ENCODE data around the gene RELA. TPM values are rescaled to one million over a fixed set of nuclear protein-coding genes. Genes with fewer than 3 reads are reported as not detected.

RELA gene
- total RNA-seq, 1 experiment from 2014 or later = 38.0 TPM

DNA sequence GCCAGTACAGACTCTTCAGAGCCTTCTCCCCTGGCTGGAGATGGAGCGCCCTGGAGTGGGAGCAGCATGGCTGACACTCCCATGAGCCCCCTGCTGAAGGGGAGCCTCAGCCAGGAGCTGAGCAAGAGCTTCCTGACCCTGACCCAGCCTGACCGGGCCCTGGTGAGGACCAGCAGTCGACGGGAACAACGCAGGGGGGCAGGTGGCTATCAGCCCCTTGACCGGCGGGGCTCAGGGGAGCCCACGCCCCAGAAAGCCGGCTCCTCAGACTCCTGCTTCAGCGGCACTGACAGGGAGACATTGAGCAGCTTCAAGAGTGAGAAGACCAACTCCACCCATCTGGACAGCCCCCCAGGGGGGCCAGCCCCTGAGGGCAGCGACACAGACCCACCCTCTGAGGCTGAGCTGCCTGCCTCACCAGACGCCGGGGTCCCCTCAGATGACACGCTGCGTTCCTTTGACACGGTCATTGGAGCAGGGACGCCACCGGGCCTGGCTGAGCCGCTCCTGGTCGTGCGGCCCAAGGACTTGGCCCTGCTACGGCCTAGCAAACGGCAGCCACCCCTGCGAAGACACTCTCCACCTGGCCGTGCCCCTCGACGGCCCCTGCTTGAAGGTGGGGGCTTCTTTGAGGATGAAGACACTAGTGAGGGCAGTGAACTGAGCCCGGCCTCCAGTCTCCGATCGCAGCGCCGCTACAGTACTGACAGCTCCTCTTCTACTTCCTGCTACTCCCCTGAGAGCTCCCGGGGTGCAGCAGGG, 44.5 kb downstream of the RELA start:
- in situ Hi-C loops (cut with HindIII; ENCODE audit: low sequenced_read_pairs) = no loop called here
- no peak for DNase-seq (ENCODE audit: low spot score)

DNA sequence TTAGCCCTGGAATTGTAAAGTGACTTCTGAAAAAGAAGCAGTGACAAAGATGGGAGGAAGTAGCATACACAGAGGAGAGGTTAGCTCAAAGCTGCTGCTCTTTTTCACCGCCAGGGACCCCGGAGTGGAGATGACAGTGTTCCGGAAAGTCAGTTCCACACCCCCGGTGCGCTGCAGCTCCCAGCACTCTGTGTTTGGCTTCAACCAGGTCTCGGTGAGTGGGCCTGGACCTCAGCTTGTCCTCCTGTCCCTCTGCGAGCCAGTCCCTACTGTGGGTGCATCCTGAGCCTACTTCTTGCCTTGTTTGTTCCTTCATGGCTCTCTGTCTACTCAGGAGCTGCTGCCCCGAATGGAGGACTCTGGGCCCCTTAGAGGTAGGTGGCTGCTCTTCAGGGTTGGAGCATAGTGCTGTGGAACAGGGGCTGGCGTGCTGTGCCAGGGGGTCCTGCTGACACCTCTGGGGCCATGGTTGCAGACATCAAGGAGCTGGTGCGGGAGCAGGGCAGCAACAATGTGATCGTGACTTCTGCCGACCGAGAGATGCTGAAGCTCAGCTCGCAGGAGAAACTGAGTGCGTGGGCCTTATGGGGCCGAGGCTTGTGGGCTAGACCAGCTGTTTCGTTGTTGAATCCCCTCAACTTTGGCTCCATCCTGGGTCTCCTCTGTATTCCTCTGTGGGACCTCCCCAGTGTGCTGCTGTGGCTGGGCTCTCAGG, 45.4 kb downstream of the RELA start:
- in situ Hi-C loops (cut with HindIII; ENCODE audit: low sequenced_read_pairs) = no loop called here
- no peak for DNase-seq (ENCODE audit: low spot score)

DNA sequence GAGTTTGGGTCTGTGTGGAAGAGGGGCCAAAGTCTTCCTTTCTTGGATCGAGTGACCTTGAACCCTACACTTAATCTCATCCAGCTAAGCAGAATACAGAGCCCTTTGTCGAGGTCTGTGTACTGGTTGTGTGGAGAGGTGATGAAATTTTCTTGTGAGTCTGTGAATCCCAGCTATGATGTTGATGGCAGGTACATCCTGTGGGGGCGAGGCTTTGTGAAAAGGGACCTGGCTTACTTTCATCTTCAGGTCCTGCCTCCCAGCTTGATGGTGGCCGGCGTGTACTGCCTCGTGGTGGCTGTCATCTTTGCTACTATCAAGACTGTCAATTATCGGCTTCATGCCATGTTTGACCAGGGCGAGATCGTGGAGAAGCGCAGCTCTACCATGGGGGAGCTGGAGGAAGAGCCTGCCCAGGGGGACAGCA, 46.1 kb downstream of the RELA start:
- DNase-seq (ENCODE audit: low spot score) = no peak
- in situ Hi-C loops (cut with HindIII; ENCODE audit: low sequenced_read_pairs) = no loop called here

DNA sequence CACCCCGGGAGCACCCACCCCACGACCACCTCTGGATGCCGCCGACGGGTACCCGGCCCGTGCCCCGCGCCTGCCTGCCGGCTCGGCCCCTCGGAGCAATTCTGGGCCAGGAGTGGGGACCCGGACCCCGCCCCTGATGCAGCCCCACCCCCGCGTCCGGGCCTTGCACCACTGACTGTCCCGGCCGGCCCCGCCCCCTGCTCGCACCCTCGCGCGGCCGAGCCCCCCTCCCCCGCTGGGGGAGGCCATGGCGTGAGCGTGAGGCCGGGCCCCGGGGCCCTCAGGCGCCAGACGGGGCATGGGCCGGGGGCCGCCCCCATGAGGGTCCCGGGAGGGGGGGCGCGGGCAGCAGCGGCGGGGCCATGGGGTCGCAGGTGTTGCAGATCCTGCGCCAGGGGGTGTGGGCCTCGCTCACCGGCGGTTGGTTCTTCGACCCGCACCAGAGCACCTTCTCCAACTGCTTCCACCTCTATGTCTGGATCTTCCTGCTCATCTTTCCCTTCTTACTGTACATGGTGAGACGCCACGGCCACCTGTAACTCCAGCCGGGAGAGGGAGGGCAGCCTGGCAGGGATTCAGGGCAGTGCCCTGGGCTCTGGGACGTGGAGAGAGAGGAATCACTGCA, 46.7 kb downstream of the RELA start:
- no peak for DNase-seq (ENCODE audit: low spot score)
- in situ Hi-C loops (cut with HindIII; ENCODE audit: low sequenced_read_pairs) = no loop called here

DNA sequence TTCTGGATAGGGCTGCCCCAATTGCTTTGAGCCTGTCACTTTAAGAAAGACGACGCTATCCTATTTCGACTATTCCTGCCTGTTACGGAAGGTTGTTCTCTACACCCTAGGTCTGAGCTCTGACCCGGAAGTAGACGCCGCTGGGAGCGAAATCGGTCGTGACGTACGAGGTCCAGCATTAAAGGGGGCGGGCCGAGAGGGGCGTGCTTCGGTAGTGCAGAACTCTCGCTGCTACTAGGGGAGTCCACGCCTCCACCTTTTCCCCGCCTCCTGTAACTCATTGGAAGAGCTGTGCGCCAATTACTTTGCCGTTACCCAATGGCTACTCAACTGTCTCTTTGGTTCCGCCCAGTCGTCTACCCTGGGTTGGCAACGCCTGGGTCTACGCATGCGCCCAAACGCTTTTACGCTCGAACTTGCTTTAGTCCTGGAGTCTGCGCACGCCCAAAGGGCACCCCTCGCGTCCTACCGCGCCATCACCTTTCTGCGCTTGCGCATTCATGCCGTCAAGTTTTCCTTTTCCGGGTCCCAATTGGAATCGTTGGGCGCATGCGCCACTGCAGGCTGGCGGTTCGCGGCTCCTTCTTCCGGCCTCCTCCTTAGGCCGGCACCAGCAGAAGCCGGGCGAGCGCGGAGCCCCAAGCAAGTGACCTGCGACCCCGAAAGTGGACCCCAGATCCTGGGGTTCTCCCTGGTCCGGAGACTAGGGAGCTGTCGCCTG, 47.3 kb downstream of the RELA start, which contains the start of gene PCNX3:
PCNX3 (plus strand) TSS at position 548 of the 721 bp plus-strand sequence. CDS start 536 bp downstream, outside the sequence.
- in situ Hi-C loops (cut with HindIII; ENCODE audit: low sequenced_read_pairs) = no loop called here

DNA sequence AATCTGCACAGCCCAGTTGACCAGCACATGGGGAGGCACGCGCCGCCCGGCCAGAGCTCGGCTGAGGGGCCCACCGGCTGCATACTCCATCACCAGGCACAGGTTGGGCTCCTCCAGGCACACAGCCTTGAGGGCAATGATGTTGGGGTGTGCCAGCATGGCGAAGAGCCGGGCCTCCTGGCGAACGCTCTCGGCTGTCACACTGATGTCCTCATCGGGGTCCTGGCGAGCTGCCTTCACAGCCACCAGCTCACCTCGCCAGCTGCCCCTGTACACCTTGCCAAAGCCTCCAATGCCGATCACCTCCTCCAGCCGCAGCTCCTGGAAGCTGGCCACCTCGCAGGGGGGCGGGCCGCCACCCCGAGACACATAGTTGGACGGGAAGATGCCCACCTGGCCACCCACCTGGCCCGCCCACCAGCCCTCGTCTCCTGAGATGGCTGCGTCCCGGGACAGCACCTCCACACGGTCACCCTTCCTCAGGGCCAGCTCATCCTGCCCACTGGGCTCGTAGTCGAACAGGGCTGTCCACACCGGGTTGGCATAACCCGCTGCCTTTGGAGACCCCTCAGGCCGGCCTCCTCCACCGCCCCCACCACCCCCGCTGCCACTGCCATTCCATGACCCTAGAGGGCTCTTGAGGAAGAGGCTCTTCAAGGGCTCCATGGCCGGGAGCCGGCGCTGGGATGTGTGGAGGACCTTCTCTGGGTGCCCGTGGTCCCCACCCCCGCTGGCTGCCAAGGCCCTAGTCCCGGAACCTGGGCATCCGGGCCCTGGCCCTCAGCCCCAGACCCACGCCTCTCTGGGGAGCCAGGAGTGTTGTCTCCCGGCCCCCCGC, 49.4 kb downstream of the RELA start:
- peak; percentile 71 for DNase-seq (ENCODE audit: low spot score)
- in situ Hi-C loops (cut with HindIII; ENCODE audit: low sequenced_read_pairs) = no loop called here

More for the DNA sequence above, 47.3 kb downstream of the RELA start, which contains the start of gene PCNX3:
- peak; percentile 100 for DNase-seq (ENCODE audit: low spot score)

DNA sequence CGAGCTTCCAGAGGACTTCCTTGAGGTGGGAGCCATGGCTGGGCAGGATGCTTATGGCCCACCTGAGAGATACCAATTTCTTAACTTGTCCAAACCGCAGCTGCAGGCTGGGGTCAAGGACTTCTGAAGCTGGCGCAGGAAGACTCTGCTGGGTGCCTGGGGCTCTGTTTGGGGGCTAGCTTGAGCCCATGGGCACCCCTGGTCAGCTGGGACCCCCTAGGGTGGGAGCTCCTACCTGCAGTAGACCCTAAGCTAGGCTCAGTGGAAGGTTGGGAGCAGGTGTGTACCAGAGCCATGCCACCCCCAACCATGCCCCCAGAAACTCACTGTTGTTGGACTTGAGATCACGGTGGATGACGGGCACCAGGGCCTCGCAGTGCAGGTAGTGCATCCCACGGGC, 50.0 kb downstream of the RELA start:
- no peak for DNase-seq (ENCODE audit: low spot score)
- in situ Hi-C loops (cut with HindIII; ENCODE audit: low sequenced_read_pairs) = no loop called here

DNA sequence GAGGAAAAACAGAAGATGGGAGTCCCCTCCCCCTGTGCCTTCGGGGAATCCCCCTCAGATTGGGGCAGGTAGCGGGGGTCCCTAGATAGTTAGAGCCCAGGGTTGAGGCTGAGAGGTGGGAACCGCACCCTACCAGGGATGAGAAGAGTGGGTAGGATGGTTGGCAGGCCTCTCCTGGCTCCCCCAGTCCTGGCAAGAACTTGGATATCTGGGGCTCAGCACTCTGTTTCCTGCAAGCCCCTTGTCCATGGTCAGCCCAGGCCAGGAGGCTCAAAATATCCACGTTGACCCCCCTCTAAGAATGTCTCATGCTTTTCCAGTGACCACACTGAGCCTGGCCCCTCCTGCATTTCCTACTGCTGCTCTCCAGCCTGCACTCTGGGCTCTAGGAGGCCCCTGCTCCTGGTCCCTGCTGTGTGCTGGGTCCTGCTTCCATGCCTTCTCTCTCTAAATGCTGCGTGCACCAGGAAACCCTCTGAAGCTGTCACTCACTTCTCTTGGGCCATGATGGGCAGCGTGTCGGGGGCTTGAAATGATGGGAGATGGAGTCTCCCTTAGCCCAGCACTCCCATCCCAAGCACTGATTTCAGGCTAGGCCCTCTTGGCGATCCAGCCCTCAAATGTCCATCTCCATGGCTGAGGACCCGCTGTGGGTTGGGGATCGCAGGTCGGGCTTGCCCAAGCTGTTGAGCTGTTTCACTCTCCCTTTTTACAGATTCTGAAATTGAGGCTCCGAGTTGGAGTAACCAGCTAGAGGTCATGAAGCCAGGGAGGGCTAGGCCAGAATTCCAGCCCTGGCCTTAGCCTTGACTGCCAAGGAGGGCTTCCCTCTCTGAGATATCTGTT, 50.7 kb downstream of the RELA start:
- in situ Hi-C loops (cut with HindIII; ENCODE audit: low sequenced_read_pairs) = no loop called here

DNA sequence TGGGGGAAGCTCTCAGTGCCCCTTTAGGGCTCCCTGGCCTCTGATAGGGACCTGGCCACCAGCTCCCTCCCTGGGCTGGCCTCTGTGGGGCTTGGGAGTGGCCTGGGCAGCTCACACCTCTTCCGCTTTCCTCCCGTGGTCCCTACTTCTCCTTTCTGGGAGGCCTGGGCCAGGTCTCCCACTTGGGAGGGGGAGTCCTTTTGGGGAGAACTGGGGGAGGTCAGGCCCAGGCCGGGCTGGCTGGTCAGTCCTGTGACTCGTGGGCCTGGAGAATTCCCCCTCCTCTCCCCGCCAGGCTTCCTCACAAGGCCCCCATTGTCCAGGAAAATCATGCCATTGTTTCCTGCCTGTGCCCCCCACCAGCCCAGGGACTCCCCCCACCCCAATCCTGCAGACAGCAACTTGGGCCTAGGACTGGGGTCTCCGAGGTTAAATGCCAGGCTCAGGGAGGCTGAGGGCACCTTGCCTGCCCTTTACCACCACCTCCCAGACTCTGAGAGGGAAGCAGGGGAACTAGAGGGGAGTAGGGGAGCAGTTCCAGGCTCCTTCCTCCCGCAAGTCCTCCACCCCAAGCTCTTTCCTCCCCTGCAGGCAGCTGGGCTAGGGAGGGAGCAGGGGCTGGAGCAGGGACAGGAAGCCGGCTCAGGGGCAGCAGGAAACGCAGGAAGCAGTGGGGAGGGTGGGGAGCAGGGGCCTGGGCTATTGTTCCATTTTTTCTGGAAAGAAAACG, 51.5 kb downstream of the RELA start:
- DNase-seq (ENCODE audit: low spot score) = no peak

More for the DNA sequence above, 50.7 kb downstream of the RELA start:
- no peak for DNase-seq (ENCODE audit: low spot score)

DNA sequence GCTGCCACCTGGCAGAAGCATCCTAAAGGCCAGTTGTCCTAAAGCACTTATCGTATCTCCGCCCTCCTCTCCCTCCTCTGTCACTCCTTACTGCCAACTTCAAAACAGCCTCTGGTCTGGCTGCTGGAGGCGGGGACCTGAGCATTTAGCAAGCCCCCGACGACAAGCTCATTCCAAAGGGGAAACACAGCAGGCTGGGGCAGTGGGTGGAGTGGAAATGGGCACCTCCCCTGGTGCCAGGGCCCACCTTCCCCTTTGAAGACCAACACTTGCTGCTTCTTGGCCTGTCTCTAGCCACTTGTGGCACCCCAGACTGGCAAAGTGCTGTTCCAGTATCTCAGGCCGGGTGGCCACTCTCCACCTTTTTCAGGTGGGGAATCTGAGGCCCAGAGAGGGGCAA, 52.3 kb downstream of the RELA start:
- DNase-seq (ENCODE audit: low spot score) = no peak

More for the DNA sequence above, 51.5 kb downstream of the RELA start:
- in situ Hi-C loops (cut with HindIII; ENCODE audit: low sequenced_read_pairs) = no loop called here

DNA sequence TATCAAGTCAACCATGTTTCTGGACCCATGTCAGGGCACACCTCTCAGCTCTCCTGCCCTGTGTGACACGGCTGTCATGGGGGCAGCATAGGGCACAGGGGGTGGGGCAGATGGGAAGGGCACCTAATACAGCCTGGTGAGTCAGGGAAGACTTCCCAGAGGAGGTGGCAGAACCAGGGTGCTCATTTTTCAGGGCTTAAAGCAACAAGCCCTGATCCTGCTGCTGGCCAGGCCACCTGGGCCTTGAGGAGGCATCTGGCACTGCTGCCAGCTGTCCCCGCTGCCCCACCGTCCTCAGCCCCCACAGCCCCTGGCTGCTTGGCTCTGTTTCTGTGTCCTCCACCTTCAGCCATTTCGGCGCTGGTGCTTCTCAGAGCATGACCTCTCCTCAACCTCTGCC, 53.1 kb downstream of the RELA start:
- in situ Hi-C loops (cut with HindIII; ENCODE audit: low sequenced_read_pairs) = no loop called here
- DNase-seq (ENCODE audit: low spot score) = no peak

More for the DNA sequence above, 52.3 kb downstream of the RELA start:
- in situ Hi-C loops (cut with HindIII; ENCODE audit: low sequenced_read_pairs) = no loop called here

DNA sequence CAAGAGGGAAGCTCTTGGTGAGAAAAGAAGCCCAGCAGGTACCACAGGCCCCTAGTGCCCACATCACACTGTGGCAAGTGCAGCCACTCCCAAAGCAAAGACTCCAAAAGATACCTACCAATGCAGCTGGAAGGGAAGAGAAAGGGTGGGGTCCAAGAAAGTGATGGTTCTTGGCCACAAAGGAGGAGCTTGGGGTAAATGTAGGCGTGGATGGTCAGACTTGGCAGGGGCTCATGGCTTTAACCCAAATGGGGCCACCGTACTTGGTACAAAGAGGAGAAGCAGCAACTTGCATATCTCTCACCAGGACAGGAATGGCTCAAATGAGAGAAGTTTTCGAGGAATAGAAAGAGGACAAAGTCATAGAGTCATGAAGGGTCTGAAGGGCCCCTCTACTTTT, 53.5 kb downstream of the RELA start:
- no peak for DNase-seq (ENCODE audit: low spot score)
- in situ Hi-C loops (cut with HindIII; ENCODE audit: low sequenced_read_pairs) = no loop called here

DNA sequence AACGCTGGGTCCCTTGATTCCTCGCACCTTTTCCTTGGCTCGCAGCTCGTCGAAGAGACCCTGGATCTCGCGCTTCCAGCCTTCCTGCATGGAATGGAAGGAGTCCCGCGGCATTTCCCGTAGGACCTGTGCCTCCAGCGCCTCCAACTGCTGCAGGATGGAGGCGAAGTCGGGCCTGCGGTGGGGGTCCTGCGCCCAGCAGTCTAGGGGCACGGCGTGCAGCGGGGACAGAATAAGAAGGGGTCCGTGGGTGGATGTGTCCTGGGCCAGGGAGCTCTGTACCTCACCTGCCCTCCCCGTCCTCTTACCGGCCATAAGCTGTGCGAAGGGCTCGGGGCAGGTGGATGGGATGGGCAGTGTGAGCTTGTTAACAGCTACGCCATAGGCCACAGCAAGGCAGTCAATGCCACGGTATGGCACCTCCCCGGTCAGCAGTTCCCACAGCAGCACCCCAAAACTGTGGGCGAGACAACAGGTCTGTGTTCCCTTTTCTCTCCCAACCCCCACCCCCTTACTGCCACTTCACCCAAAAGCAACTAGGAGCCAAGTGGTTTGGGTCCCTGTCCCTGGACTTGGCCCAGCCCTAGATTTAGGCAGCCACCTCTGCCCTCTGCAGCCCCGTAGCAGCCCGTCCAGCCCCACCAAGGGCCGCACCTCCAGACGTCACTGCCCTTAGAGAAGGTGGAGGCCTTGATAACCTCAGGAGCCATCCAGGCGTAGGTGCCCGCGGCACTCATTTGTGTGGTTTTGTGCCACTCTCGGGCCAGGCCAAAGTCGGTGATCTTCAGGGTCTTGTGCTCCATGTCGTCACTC, 54.9 kb downstream of the RELA start:
- DNase-seq (ENCODE audit: low spot score) = no peak
- in situ Hi-C loops (cut with HindIII; ENCODE audit: low sequenced_read_pairs) = no loop called here

DNA sequence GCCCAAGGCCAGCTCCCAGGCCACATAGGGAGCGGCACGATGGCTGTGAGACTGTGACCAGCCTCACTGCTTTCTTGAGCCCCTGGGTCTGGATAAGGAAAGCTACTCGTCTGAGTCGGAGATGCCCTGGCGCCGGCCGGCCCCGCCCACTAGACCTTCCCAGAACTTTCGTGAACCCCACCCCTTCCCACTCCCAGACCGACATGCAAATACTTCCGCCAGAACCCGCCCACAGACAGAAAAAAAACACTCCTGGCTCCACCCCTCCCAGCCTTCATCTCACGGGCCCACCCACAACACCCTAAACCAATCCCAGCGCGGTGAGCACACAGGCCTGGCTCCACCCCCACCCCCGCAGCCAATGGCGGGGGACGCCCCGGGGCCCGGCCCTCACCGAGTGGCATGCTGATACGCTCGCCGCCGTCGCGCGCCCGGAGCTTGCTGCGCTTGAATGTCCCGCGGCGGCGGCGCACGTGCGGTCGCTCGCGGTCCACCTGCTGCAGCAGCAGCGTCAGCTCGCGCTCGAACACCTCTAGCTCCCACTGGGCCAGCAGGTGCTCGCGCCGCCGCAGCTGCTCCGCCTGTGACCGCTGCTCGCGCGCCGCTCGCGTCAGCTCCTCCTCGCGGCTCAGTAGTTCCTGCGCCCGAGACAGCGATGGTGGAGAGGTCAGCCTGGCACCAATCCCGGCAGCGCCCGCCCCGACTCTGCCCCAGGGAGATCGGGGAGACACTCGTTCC, 55.7 kb downstream of the RELA start:
- in situ Hi-C loops (cut with HindIII; ENCODE audit: low sequenced_read_pairs) = no loop called here
- DNase-seq (ENCODE audit: low spot score) = peak; percentile 97

DNA sequence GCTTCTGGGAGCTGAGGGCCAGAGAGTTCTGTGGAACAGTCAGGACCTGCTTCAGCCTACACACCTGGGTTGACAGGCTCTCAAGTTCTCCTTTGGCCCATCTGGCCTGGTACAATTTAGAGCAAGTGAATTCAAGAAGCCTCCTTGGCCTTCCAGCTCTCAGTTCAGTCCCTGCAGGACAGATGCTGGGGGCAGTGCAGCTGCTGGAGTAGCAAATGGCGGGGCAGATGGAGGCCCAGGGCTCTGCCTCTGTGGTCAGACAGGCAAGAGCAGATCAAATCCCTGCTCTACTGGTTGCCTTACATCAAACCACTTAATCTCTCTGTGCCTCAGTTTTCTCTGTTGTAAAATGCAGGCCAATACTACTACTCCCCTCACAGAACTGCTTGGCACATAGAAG, 58.5 kb downstream of the RELA start:
- DNase-seq (ENCODE audit: low spot score) = no peak
- in situ Hi-C loops (cut with HindIII; ENCODE audit: low sequenced_read_pairs) = no loop called here
